Measurements from ENCODE around the gene SEPSECS. TPM values are rescaled to one million over a fixed set of nuclear protein-coding genes. Genes with fewer than 3 reads are reported as not detected.
A peak's percentile ranks its signal among the peaks of the same experiment; 100 is the strongest.

Gene SEPSECS
- total RNA-seq, 1 donor from 2014 or later: 11.7 TPM

DNA sequence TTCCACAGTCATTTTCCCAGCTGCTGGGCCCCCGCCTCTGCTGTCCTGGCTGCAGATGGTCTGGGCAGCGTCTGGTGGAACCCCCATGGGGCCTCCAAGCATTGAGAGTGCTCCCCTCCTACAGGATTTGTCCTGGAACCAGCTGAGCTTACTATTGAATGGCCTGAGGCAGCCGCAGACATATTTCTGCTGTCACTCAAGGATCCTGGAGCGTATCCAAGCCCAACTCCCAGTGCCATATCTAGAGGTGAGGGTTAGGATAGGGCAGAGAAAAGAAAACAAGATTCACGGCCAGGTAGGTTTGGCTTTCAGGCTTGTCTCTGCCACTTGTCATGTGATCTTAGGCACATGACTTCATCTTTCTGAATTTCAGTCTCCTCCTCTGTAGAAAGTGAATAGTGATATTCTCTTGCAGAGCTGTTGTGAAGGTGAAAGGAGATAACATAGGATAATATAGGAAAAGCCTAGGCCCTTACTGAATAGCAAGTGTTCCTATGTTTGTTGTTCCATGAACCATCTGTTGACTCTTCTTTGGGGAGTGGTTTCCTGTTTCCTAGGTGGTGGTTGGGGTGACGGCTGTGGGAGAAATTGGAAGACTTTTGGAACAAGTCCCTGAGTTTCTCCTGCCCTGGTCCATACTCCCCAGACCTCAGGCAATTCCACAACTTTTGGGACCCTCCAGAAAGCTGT is 52.3 kb downstream of the SEPSECS start:
- H3K36me3 Mint-ChIP-seq (ENCODE audit: unreplicated experiment): peaks cover 4% of the 10 kb centered on the region
- H3K4me3 Mint-ChIP-seq (ENCODE audit: unreplicated experiment): no peak overlapping the region
- peak overlapping the region; percentile 74 for H3K27ac Mint-ChIP-seq (ENCODE audit: unreplicated experiment)
- H3K9me3 Mint-ChIP-seq (ENCODE audit: unreplicated experiment): peaks cover 5% of the 10 kb centered on the region
- peaks cover 30% of the 10 kb centered on the region for H3K4me1 Mint-ChIP-seq (ENCODE audit: low read depth, unreplicated experiment)
- H3K27me3 Mint-ChIP-seq (ENCODE audit: unreplicated experiment): peaks cover 3% of the 10 kb centered on the region
- peak; percentile 71 for DNase-seq
- TF ChIP-seq, protein P1, sequence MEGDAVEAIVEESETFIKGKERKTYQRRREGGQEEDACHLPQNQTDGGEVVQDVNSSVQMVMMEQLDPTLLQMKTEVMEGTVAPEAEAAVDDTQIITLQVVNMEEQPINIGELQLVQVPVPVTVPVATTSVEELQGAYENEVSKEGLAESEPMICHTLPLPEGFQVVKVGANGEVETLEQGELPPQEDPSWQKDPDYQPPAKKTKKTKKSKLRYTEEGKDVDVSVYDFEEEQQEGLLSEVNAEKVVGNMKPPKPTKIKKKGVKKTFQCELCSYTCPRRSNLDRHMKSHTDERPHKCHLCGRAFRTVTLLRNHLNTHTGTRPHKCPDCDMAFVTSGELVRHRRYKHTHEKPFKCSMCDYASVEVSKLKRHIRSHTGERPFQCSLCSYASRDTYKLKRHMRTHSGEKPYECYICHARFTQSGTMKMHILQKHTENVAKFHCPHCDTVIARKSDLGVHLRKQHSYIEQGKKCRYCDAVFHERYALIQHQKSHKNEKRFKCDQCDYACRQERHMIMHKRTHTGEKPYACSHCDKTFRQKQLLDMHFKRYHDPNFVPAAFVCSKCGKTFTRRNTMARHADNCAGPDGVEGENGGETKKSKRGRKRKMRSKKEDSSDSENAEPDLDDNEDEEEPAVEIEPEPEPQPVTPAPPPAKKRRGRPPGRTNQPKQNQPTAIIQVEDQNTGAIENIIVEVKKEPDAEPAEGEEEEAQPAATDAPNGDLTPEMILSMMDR (IDR thresholded peaks at IDR 0.05; ENCODE audit: partially characterized antibody, unreplicated experiment): no peak

DNA sequence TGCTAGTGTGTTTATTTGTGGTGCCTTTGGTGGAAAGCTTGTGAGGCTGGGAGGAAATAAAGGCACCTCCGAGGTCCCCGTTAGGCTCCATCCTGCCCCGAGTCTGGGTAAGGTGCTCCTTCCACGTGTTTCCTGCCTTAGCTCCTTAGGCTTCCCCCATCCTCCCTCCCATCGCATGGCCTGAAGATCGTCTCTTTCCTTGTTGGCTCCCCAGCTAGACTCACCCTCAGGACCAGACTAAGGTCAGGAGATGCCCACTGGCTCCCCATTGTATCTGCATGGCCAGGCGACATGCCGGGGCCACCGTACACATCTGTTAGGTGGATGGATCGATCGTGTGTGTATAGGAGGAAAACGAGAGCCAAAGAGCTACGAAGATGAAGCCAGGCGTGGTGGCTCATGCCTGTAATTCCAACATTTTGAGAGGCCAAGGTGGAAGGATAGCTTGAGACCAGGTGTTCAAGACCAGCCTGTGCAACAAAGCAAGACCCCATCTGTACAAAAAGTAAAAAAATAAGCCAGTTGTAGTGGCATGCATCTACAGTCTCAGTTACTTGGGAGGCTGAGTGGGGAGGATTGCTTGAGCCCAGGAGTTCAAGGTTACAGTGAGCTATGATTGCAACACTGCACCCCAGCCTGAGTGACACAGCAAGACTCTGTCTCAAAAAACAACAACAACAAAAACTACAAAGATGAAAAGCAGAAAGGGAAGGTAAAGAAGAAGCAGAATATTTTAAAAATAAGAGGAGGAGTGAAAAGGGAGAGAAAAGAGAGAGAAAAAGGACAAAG is 53.7 kb downstream of the SEPSECS start:
- H3K36me3 Mint-ChIP-seq (ENCODE audit: unreplicated experiment): peaks cover 4% of the 10 kb centered on the region
- H3K27ac Mint-ChIP-seq (ENCODE audit: unreplicated experiment): peak overlapping the region; percentile 74
- peaks cover 3% of the 10 kb centered on the region for H3K27me3 Mint-ChIP-seq (ENCODE audit: unreplicated experiment)
- TF ChIP-seq, protein P1 (IDR thresholded peaks at IDR 0.05; ENCODE audit: partially characterized antibody, unreplicated experiment): no peak
- H3K4me1 Mint-ChIP-seq (ENCODE audit: low read depth, unreplicated experiment): peaks cover 30% of the 10 kb centered on the region
- H3K9me3 Mint-ChIP-seq (ENCODE audit: unreplicated experiment): peaks cover 5% of the 10 kb centered on the region
- H3K4me3 Mint-ChIP-seq (ENCODE audit: unreplicated experiment): peak overlapping the region; percentile 14
- no peak for DNase-seq

DNA sequence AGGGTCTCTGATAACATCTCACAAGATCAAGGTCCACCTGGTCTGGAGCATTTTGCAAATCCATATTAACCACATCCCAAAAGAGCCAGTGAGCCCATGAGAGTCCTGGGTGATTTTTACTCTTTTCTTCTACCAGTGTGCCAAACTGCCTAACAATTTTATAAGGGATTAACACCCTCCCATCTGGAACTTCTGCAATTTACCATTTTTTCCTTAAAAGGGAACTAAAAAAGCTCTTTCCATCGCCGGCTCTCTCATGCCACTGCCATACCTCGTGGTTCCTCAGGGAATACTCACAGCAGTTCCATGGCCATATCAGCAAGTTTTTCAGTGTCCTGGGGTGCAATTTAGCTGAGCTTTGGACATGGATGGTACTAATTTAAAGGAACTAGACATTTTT is 55.7 kb downstream of the SEPSECS start:
- no peak for DNase-seq
- peaks cover 2% of the 10 kb centered on the region for H3K27me3 Mint-ChIP-seq (ENCODE audit: unreplicated experiment)
- H3K9me3 Mint-ChIP-seq (ENCODE audit: unreplicated experiment): peaks cover 5% of the 10 kb centered on the region
- no peak overlapping the region for H3K27ac Mint-ChIP-seq (ENCODE audit: unreplicated experiment)
- TF ChIP-seq, protein P1 (IDR thresholded peaks at IDR 0.05; ENCODE audit: partially characterized antibody, unreplicated experiment): no peak
- H3K36me3 Mint-ChIP-seq (ENCODE audit: unreplicated experiment): peaks cover 9% of the 10 kb centered on the region
- H3K4me1 Mint-ChIP-seq (ENCODE audit: low read depth, unreplicated experiment): peaks cover 33% of the 10 kb centered on the region
- H3K4me3 Mint-ChIP-seq (ENCODE audit: unreplicated experiment): no peak overlapping the region

DNA sequence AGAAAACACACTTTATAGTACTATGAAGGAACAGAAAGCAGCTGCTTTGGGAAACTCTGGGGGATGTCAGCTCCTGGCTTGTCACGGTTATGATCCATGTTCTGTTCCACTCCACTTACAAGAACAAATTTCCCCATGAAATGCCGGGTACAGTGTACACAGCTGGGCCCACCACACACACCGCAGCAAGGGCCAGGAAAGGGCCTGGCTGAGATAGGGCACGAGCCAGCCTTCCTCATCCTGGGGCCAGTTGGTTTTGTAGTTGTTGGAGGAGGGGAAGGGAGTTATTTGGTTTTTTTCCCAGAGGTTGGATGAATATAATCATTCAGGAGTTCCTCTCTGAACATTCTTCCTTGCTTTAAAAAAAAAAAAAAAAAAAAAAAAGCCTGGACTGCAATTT is 56.8 kb downstream of the SEPSECS start:
- Mint-ChIP-seq H3K27ac (ENCODE audit: unreplicated experiment) (no peak overlapping the region), H3K4me3 (ENCODE audit: unreplicated experiment) (no peak overlapping the region), H3K36me3 (ENCODE audit: unreplicated experiment) (peaks cover 5% of the 10 kb centered on the region), H3K4me1 (ENCODE audit: low read depth, unreplicated experiment) (peaks cover 35% of the 10 kb centered on the region), H3K27me3 (ENCODE audit: unreplicated experiment) (peaks cover 2% of the 10 kb centered on the region), H3K9me3 (ENCODE audit: unreplicated experiment) (peaks cover 5% of the 10 kb centered on the region)
- DNase-seq: no peak
- TF ChIP-seq, protein P1 (IDR thresholded peaks at IDR 0.05; ENCODE audit: partially characterized antibody, unreplicated experiment): no peak

DNA sequence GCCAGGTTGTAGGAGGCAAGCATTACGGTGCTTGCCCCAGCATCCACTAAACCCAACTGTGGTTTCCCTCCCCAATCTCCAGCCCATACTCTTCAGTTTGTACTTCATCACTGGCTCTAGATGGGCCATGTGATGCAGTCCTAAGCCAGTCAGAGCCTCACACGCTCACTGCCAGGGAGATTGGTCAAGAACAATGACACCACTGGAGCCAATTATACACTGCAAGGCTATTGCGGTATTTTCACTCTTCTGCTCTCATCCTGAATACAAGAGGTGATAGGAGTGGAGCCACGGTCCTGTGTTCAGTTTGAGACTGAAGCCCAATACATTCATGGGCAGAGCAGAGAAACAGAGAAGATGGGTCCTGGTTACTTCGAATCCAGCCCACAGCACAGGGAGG is 58.4 kb downstream of the SEPSECS start:
- Mint-ChIP-seq H3K27ac (ENCODE audit: unreplicated experiment) (no peak overlapping the region), H3K36me3 (ENCODE audit: unreplicated experiment) (peaks cover 5% of the 10 kb centered on the region), H3K4me3 (ENCODE audit: unreplicated experiment) (no peak overlapping the region), H3K27me3 (ENCODE audit: unreplicated experiment) (peaks cover 2% of the 10 kb centered on the region), H3K9me3 (ENCODE audit: unreplicated experiment) (peaks cover 5% of the 10 kb centered on the region), H3K4me1 (ENCODE audit: low read depth, unreplicated experiment) (peaks cover 23% of the 10 kb centered on the region)
- TF ChIP-seq, protein P1 (IDR thresholded peaks at IDR 0.05; ENCODE audit: partially characterized antibody, unreplicated experiment): no peak
- DNase-seq: no peak

All from glutamatergic neuron (in vitro differentiated cells).